HepG2 (cell line): ENCODE results near the gene GSS. TPM values are rescaled to one million over a fixed set of nuclear protein-coding genes. Genes with fewer than 3 reads are reported as not detected.

ENCODE experiments used
- ERF ChIP-seq: IDR thresholded peaks from 2 replicates; pipeline ENCODE4 v1.6.1; 2018; ENCODE audit warnings: missing biosample characterization, missing genetic modification reagents
- FOSL2 ChIP-seq: sonication (generic); formaldehyde crosslinking; IDR thresholded peaks from 2 replicates; pipeline ENCODE4 v1.4.0; 2020; ENCODE audit warnings: missing genetic modification reagents
- FOXJ3 ChIP-seq: sonication (generic); formaldehyde crosslinking; IDR thresholded peaks from 2 replicates; pipeline ENCODE4 v1.4.0; 2020; ENCODE audit warnings: missing genetic modification reagents, mild to moderate bottlenecking, borderline replicate concordance
- FOXO1 ChIP-seq: sonication (generic); formaldehyde crosslinking; IDR thresholded peaks from 2 replicates; pipeline ENCODE4 v1.4.0; 2020; ENCODE audit warnings: missing genetic modification reagents
- HDAC2 ChIP-seq: sonication (generic); formaldehyde crosslinking; IDR thresholded peaks from 2 replicates; pipeline ENCODE4 v1.4.0; 2020; ENCODE audit warnings: missing genetic modification reagents
- HMG20A ChIP-seq: IDR thresholded peaks from 2 replicates; pipeline ENCODE4 v1.6.1; 2016; ENCODE audit warnings: borderline replicate concordance
- KDM3A ChIP-seq: IDR thresholded peaks from 2 replicates; pipeline ENCODE4 v1.6.1; 2018; ENCODE audit warnings: low read depth, missing compliant biosample characterization
- KLF9 ChIP-seq: IDR thresholded peaks from 2 replicates; pipeline ENCODE4 v1.6.1; 2016; ENCODE audit warnings: low read depth
- MAFF ChIP-seq: IDR thresholded peaks from 2 replicates; pipeline ENCODE4 v1.6.1; 2011; ENCODE audit warnings: low read depth, low read length, improper control_type of control experiment
- PLSCR1 ChIP-seq: sonication (generic); formaldehyde crosslinking; IDR thresholded peaks from 2 replicates; pipeline ENCODE4 v1.5.0; 2020; ENCODE audit warnings: missing genetic modification reagents, mild to moderate bottlenecking, borderline replicate concordance
- POLR2G ChIP-seq: fragments of 200-400 bp; formaldehyde crosslinking; IDR thresholded peaks from 2 replicates; pipeline ENCODE4 v1.6.1; 2018; ENCODE audit warnings: mild to moderate bottlenecking, low read depth, low read length, moderate library complexity
- PTBP1 ChIP-seq: fragments of 200-400 bp; formaldehyde crosslinking; IDR thresholded peaks from 2 replicates; pipeline ENCODE4 v1.6.1; 2018; ENCODE audit warnings: low read length, low read depth; ENCODE audit not compliant: poor library complexity, severe bottlenecking
- SAP130 ChIP-seq: IDR thresholded peaks from 2 replicates; pipeline ENCODE4 v1.6.1; 2016; ENCODE audit warnings: low read depth
- SP2 ChIP-seq: sonication (generic); formaldehyde crosslinking; IDR thresholded peaks from 2 replicates; pipeline ENCODE4 v1.5.1; 2020; ENCODE audit warnings: mild to moderate bottlenecking, missing genetic modification reagents
- TBX3 ChIP-seq: fragments of 450-650 bp; IDR thresholded peaks from 2 replicates; pipeline ENCODE4 v1.6.1; 2017; ENCODE audit warnings: antibody characterized with exemption, mild to moderate bottlenecking, inconsistent platforms, borderline replicate concordance
- YY1 ChIP-seq: IDR thresholded peaks from 2 replicates; pipeline ENCODE4 v1.6.1; 2011; ENCODE audit warnings: low read length, low read depth, moderate library complexity, mild to moderate bottlenecking; ENCODE audit not compliant: insufficient read depth, insufficient replicate concordance
- ZMAT3 ChIP-seq: sonication (generic); formaldehyde crosslinking; conservative IDR thresholded peaks from 2 replicates; pipeline ENCODE4 v1.7.0; 2021; ENCODE audit warnings: missing genetic modification reagents
- ZNF292 ChIP-seq: sonication (generic); formaldehyde crosslinking; IDR thresholded peaks from 2 replicates; pipeline ENCODE4 v1.8.1; 2022; ENCODE audit warnings: mild to moderate bottlenecking, low read depth, missing genetic modification reagents, borderline replicate concordance
- ZNF335 ChIP-seq: sonication (generic); formaldehyde crosslinking; IDR thresholded peaks from 2 replicates; pipeline ENCODE4 v1.4.0; 2020; ENCODE audit warnings: missing genetic modification reagents
- ZNF367 ChIP-seq: sonication (generic); formaldehyde crosslinking; IDR thresholded peaks from 2 replicates; pipeline ENCODE4 v1.4.0; 2020; ENCODE audit warnings: missing genetic modification reagents, borderline replicate concordance
- ZNF496 ChIP-seq: sonication (generic); formaldehyde crosslinking; IDR thresholded peaks from 2 replicates; pipeline ENCODE4 v1.8.1; 2023; ENCODE audit warnings: mild to moderate bottlenecking, moderate library complexity, missing genetic modification reagents; ENCODE audit not compliant: insufficient replicate concordance
- ZNF660 ChIP-seq: sonication (generic); formaldehyde crosslinking; IDR thresholded peaks from 2 replicates; pipeline ENCODE4 v1.5.1; 2020; ENCODE audit warnings: mild to moderate bottlenecking, low read depth, missing genetic modification reagents, borderline replicate concordance
- ZNF777 ChIP-seq: sonication (generic); formaldehyde crosslinking; IDR thresholded peaks from 2 replicates; pipeline ENCODE4 v1.4.0; 2020; ENCODE audit warnings: missing genetic modification reagents
- ZSCAN30 ChIP-seq: sonication (generic); formaldehyde crosslinking; IDR thresholded peaks from 2 replicates; pipeline ENCODE4 v1.5.0; 2020; ENCODE audit warnings: mild to moderate bottlenecking, missing genetic modification reagents
- polyA plus RNA-seq, 8 experiments: library from polyadenylated mRNA; depleted of rRNA in 3 of 8; stranded (reverse) in 7 of 8; unstranded in 1 of 8; fragments of >200 nt; fragmentation: Illumina TruSeq in 4 of 8; extraction: Trizol in 4 of 8; gene quantifications; 2 replicates each; pipeline versions ENCODE4 v1.2.1 to v1.2.3, GENCODE V29; 2011 to 2016; ENCODE audit warnings: low read depth in 4 of 8, missing spikeins in 1 of 8, mixed read lengths in 1 of 8; ENCODE audit not compliant: insufficient read depth in 1 of 8
- total RNA-seq, 5 experiments: library from RNA; depleted of rRNA; stranded (reverse); fragments of >200 nt; fragmentation: Illumina TruSeq; extraction: Trizol; gene quantifications; 2 replicates each; pipeline ENCODE4 v1.2.3, GENCODE V29; 2016; ENCODE audit warnings: low read depth in 1 of 5
- TF ChIP-seq, protein P1 (sequence below): sonication (generic); formaldehyde crosslinking; conservative IDR thresholded peaks from 2 replicates; pipeline ENCODE4 v1.8.0; 2022; ENCODE audit warnings: low read depth, missing genetic modification reagents
- TF ChIP-seq, protein P2 (sequence below): sonication (generic); formaldehyde crosslinking; IDR thresholded peaks from 2 replicates; pipeline ENCODE4 v1.5.0; 2020; ENCODE audit warnings: missing genetic modification reagents

The GSS gene
- total and polyA plus RNA-seq, 2 of the 13 experiments (the other 11 are each of a cell fraction or from before 2014, with no cell fraction given): 80.1 to 102 TPM

DNA sequence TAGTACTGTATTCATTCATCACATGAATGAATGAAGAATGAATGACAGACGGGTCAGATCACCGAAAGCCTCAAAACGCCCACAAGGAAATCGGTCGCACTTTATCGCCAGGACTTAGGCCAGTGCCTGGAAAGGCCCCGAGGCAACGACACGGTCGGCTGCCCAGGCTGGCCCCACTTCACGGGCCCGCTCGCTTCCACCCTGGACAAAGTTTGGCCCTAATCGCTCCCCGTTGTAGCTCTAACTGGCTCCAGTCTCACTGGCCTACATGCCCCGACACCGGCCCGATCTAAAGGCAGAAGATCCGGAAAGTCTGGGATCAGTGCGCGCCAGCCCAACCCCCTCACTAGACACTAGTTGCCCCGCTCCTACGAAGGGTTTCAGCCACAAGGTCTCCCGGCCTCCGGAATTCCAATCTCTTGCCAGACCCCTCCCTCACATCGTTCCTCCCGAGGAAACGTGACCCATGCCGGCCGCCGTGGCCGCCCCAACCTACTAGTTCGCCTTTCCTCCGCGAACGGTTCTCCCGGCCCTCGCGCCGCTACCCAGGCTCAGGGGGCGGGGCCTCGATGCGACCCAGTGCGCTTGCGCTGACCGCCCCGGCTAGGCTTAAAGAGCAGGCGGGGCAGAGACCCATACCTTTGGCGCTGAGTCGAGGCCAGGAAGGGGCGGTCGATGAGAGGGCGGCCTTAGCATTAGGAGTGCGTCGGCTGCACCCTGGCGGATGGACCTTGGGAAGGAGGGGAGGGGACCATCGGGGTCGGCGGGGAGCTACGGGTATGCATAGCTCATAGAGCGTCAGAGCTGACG lies at the start of gene GSS, which contains the start of gene MYH7B (continued):
- TF ChIP-seq ZNF335 (CRISPR knock-in tag) (peak; percentile 79; the same call in 1 of the 2 replicates), POLR2G (peak; percentile 99), ZNF777 (CRISPR knock-in tag) (peak; percentile 84), MAFF (no peak), KLF9 (CRISPR knock-in tag) (peak; percentile 93), FOXO1 (CRISPR knock-in tag) (peak; percentile 81), ZNF292 (peak; percentile 58; the same call in 1 of the 2 replicates), ZSCAN30 (peak; percentile 93; the same call in 1 of the 2 replicates), PLSCR1 (CRISPR knock-in tag) (peak; percentile 95; the same call in 1 of the 2 replicates), KDM3A (CRISPR knock-in tag) (peak; percentile 81), SAP130 (CRISPR knock-in tag) (peak; percentile 98), HMG20A (no peak), ZNF660 (CRISPR knock-in tag) (peak; percentile 73; the same call in 1 of the 2 replicates), ZNF367 (CRISPR knock-in tag) (peak; percentile 51; the same call in 1 of the 2 replicates), FOXJ3 (CRISPR knock-in tag) (peak; percentile 77; the same call in 1 of the 2 replicates), TBX3 (peak; percentile 69; the same call in 1 of the 2 replicates), SP2 (no peak), PTBP1 (peak; percentile 92), FOSL2 (CRISPR knock-in tag) (peak; percentile 72; the same call in 1 of the 2 replicates), YY1 (peak; percentile 67), ZNF496 (CRISPR knock-in tag) (no peak), HDAC2 (CRISPR knock-in tag) (peak; percentile 81), ERF (CRISPR knock-in tag) (peak; percentile 99), ZMAT3 (peak; percentile 96)
- TF ChIP-seq, protein P1, sequence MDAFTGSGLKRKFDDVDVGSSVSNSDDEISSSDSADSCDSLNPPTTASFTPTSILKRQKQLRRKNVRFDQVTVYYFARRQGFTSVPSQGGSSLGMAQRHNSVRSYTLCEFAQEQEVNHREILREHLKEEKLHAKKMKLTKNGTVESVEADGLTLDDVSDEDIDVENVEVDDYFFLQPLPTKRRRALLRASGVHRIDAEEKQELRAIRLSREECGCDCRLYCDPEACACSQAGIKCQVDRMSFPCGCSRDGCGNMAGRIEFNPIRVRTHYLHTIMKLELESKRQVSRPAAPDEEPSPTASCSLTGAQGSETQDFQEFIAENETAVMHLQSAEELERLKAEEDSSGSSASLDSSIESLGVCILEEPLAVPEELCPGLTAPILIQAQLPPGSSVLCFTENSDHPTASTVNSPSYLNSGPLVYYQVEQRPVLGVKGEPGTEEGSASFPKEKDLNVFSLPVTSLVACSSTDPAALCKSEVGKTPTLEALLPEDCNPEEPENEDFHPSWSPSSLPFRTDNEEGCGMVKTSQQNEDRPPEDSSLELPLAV (CRISPR knock-in tag): no peak
- TF ChIP-seq, protein P2, sequence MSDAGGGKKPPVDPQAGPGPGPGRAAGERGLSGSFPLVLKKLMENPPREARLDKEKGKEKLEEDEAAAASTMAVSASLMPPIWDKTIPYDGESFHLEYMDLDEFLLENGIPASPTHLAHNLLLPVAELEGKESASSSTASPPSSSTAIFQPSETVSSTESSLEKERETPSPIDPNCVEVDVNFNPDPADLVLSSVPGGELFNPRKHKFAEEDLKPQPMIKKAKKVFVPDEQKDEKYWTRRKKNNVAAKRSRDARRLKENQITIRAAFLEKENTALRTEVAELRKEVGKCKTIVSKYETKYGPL (CRISPR knock-in tag): peak; percentile 71
